GM21576 (cell line): ENCODE results near the gene CPNE8.

Experiments
- ATAC-seq: cut with Tn5 transposase; IDR thresholded peaks from one replicate; pipeline ENCODE4 v1.9.1; 2021; ENCODE audit warnings: mild to moderate bottlenecking, moderate library complexity; ENCODE audit not compliant: unreplicated experiment

Gene CPNE8

DNA sequence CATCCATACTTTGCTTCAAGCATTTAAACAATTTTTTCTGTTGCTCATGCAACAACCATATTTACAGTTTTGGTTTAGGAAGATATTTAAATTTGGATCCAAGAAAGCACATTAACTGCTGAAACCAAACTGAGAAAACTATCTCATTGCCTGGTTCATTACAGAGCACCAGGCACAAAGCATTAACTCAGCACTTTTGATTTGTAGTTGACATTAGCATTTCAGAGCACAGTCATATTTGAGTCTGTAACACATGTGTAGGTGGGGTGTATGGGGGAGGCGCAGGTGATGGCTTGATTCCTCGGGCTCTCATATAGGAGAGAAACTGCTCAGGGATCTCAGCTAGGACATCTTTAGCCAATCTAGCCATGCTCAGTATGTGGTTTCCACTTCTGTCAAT lies 251.7 kb downstream of the CPNE8 start:
- no peak for ATAC-seq

DNA sequence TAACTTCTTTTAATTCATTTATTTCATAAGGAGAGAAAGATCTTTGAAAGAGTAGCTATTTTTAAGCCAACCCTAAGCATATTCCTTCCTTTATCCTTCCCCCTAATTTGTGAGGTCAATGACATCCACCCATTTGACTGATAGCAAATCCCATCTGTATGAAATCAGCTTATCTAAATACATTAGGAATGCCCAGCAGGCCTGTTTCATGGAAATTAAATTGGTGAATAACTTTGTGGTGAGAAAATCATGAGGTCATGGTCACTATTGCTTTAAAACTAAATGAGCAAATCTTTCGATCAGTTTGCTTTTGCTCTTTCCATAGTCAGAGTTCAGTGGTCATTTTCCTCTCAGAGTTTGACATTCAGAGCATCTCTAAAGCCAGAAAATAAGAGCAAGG lies 256.6 kb downstream of the CPNE8 start:
- ATAC-seq, result no peak

- no peak for ATAC-seq
Observed at GRCh38 chr12:38646146-38646545, 259.2 kb downstream of the CPNE8 start.

GRCh38 chr12:38639625-38640024 lies 265.8 kb downstream of the CPNE8 start:
- ATAC-seq, result no peak

DNA sequence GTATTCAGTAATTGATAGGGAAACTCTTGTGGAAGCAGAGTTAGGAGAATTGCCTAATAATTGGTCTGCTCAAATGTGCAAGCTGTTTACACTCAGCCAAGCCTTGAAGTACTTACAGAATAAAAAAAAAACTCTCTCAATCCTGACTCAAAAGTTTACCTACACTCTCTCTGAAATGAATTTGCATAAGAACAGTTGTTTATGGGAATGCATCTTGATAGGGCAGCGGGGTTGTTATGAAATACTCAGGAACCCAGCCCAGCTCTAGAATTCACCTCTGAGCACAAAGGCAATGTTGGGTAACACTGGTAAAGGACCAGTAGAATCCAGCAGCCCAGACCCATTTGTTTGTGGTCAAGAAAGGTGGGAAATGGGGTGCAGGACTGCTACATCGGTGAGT lies 267.0 kb downstream of the CPNE8 start:
- no peak for ATAC-seq

- ATAC-seq, result no peak
Observed at GRCh38 chr12:38633511-38633910, 271.9 kb downstream of the CPNE8 start.

DNA sequence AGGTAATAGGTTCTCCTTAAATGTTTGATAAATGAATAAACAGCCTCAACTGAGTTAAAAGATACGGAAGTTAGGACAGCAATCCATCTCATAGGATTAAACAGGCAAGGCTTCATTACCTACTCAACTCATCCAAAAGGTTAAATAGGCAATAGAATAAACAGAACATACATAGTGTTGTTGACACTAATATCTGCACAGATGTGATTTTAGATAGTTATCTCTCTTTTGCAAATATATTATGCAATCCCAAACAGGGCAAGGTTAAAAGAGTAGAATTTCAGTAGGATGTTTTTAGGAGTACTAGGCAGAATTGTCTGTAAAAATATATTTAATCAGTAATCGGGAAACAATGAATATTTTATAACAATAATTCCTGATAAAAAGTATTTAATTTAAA lies 276.3 kb downstream of the CPNE8 start:
- ATAC-seq, result no peak

GRCh38 chr12:38628288-38628687 lies 277.1 kb downstream of the CPNE8 start:
- ATAC-seq, result no peak

GRCh38 chr12:38625306-38625705 lies 280.1 kb downstream of the CPNE8 start:
- ATAC-seq, result no peak

DNA sequence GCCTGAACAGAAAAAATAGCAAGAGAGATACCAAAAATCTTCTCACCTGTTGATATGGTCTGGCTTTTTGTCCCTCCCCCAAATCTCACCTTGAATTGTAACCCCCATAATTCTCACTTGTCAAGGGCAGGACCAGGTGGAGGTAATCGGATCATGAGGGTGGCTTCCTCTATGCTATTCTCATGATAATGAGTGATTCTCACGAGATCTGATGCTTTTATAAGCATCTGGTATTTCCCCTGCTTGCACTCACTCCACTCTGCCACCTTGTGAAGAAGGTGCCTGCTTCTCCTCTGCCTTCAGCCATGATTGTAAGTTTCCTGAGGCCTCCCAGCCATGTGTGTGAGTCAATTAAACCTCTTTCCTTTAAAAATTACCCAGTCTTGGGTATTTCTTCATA lies 291.2 kb downstream of the CPNE8 start:
- no peak for ATAC-seq

GRCh38 chr12:38610808-38611350 lies 294.5 kb downstream of the CPNE8 start:
- ATAC-seq, result no peak

DNA sequence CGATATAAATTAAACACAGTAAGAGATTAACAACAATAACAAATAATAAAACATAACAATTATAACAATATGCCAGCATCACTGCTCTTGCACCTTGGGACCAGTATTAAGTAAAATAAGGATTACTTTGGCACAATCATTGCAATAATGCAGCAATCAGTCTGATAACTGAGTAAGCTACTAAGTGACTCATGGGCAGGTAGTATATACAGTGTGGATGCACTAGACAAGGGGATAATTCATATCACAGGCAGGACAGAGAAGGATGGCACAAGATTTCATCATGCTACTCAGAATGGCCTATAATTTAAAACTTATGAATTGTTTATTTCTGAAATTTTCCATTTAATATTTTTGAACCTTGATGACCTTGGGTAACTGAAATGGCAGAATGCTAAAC lies 298.1 kb downstream of the CPNE8 start:
- ATAC-seq, result no peak
